GM19438 (cell line): Measurements from ENCODE around the gene GALNS.
"Not testable (repeated sequence)": the region's sequence is repeated elsewhere in the genome, so short reads cannot be mapped to it uniquely, and the experiment has no call there.

Experiments used
- ATAC-seq: cut with Tn5 transposase; IDR thresholded peaks from one replicate; pipeline ENCODE4 v1.9.1; 2021; ENCODE audit warnings: low read depth; ENCODE audit not compliant: unreplicated experiment

Gene GALNS

GRCh38 chr16:88889702-88890352 lies 33.1 kb upstream of the GALNS start:
- ATAC-seq = not testable (repeated sequence)

DNA sequence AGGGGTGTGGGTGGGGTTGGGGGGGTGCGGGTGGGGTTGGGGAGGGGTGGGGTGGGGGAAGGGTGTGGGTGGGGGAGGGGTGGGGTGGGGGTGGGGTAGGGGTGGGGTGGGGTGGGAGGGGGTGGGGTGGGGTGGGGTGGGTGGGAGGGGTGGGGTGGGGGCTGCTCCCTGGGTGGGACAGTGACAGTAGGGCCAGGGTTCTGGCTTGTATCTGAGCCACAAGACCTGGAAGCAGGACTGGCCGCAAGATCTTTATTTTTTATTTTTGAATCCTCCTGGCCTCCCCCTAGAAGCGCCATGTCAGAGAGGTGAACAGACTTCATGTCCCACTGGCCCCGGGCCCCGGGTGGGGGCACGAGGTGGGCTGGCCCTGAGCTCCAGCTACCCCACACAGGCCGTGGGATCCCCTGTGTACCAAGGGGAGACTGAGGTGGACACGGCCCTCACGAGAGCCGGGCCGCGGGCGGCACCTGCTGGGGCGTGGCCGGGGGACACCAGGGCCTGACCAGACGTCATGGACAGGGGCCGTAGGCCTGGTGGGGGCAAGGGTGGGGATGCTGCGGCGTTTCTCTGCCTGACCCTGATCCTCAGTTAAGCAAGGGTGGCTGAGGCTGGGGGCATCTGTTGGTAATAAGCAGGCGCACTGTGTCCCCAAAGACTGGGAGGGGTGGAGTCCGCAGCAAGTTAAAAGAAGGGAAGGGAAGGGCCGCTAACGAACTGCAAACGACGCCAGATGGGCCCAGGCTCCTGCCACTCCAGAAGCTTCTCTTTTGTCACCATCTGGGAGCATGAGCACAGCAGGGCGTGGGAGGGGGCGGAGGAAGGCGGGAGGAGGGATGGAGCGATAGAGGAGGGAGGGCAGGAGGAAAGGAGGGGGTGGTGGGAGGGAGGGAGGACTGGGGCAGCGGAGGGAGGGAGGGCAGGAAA lies 32.0 kb upstream of the GALNS start:
- ATAC-seq = no peak

DNA sequence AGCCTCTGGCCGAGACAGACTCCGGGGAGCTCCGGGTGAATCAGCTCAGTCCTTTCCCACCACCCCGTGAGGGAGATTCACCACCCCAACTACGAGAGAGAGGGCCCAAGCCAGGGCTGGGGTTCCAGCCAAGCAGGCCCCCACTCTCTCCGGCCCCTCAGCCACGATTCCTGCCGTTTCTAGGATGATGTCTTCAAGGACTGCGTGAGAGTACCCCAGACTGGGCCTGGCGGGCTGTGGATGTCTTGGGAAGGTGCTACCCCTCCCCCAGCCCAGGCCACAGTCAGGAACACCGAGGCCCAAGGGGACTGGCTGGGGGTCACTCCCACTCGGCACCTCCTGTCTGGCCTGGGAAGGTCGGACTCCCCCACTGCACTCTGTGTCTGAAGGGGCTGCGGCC lies 31.3 kb upstream of the GALNS start:
- no peak for ATAC-seq

DNA sequence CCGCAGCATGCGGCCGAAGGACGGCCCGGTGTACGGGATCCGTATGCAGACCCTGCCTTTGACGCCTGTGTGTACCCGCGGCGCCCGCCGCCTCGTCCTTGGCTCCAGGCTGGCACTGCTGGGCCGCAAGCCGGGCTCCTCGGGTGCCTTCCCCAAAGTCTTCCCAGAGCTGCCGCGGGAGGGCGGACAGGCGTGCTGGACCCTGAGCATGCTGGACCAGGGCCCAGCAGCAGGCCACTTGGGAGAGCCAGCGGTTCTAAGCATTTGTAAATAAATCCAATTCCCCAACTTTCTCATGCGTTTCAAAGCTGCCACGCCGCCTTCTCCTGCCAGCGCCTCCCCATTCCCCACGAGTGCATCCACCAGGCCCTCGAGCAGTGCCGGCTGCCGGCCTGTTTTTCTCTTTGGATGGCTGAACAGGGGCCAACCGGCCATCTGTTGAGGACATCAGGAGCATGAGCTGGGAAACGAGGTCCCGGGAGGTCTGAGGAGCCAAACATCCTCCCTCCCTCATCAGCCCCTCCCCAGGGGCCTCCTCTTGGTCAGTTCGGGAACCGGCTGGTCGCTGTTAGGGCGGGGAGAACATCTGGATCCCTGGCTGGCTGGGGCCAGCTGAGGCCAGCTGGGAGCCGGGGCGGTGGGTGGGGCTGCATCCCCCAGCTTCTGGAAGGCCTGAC lies 30.2 kb upstream of the GALNS start:
- no peak for ATAC-seq

- no peak for ATAC-seq
Measured at GRCh38 chr16:88886420-88886844, 29.7 kb upstream of the GALNS start.

GRCh38 chr16:88885693-88886280 lies 29.0 kb upstream of the GALNS start:
- no peak for ATAC-seq

DNA sequence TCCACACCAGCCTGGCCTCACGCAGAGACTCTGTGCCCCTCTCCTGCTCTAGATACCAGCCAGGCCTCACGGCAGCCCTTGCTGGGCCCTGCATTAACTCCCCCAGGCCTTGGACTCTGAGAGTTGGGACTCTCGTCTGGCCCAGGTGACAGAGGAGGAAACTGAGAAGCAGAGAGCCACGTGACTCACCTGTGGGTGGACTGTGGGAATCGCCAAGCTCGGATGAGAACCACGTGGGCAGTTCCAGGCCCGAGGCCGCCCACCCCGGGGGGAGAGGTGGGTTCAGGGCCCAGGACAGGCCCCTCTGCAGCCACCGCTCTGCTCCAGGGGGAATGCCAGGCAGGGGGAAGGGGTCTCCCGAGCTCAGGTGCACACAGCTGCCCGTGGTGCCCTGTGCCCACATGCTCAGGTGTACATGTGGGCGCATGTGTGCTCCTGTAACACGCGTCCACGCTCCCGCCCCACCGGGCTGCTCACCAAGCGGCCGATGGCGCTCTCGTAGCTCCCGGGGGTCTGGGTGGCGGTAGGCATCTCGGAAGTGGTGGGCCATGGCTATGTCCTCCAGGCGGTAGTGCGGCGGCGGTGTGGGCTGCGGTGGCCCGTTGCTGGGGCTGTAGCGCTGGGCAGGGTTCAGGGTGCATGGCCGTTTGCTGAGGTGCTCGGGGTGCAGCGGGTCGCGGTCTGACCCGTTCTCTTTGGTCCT lies 28.0 kb upstream of the GALNS start:
- ATAC-seq = no peak

DNA sequence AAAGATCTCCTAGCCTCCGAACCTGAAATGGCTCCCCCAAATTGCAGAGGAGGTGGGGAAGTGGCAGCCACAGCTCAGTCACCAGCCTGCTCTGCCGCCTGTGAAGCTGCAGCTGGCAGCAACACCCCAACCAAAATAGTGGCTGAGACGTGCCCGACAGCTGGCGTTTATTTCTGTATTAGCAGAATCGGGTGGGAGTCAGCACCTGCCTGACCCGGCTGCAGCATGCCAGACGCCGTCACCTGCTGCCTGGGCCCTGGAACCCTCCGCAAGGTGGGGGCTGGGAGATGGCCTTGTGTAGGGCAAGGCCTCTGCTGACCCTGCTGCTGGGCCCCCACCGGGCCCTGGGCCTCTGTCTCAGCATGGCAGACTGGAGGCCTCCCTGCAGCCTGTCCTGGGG lies 27.2 kb upstream of the GALNS start:
- ATAC-seq = no peak

DNA sequence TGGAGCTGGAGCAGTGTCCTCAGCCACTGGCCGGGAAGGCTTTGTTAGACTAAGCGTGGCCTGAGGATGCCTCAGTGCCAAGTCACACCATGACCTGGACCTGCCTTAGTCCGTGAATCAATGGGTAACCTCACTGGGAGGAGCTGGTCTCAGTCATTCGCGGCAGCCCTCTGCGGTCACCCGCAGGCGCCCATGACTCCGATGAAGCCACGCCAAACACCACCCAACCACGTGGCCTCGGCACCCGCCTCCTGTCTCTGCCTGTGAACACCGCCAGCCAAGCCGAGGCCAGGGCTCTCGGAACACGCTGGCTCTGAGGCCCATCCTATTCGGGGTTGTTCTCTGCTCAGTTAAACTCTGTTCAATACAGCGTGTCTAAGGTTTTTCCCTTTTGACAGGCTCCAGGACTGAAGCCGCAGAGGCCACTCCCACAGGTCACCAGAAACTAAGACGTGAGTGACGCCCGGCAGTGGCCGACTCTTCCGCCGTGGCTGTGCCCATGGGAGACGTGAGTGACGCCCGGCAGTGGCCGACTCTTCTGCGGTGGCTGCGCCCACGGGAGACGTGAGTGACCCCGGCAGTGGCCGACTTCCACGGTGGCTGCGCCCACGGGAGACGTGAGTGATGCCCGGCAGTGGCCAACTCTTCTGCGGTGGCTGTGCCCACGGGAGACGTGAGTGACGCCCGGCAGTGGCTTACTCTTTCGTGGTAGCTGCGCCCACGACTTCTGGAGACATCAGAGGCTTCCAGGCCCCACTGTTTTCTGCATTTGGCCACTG lies 26.6 kb upstream of the GALNS start:
- ATAC-seq = no peak

- no peak for ATAC-seq
Measured at GRCh38 chr16:88882358-88883030, 25.7 kb upstream of the GALNS start.

DNA sequence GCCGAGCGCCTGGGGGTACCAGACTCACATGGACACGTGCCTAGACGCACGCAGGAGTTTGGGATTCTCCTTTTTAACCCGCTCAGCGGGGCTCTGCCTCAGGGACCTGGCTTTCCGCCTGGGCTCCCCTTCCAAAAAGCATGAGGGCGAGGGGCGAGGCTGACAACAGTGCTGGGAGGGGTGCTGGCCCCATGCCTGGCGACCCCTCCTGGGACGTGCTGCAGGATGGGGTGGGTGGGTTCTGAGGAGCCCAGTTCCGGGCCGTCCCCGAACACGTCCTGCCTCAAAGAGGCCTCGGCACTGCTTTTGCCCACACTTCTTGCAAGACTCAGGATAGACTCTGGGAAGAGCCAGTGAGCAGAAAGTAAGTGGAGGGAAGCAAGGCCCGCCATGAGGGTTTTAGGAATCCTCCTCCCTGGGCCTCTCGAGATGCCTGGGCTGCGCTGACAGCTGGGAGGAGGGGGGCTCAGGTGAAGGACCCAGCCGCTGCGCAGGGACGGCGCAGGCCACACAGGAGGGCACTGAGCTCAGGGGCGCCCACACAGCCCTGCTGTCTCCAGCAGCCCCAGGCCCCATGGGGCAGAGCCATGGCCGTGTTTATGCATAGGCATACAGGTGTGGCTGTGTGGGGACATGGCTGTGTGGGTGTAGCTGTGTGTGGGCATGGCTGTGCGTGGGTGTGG lies 25.1 kb upstream of the GALNS start:
- ATAC-seq = no peak

GRCh38 chr16:88881007-88881615 lies 24.4 kb upstream of the GALNS start:
- ATAC-seq = no peak

DNA sequence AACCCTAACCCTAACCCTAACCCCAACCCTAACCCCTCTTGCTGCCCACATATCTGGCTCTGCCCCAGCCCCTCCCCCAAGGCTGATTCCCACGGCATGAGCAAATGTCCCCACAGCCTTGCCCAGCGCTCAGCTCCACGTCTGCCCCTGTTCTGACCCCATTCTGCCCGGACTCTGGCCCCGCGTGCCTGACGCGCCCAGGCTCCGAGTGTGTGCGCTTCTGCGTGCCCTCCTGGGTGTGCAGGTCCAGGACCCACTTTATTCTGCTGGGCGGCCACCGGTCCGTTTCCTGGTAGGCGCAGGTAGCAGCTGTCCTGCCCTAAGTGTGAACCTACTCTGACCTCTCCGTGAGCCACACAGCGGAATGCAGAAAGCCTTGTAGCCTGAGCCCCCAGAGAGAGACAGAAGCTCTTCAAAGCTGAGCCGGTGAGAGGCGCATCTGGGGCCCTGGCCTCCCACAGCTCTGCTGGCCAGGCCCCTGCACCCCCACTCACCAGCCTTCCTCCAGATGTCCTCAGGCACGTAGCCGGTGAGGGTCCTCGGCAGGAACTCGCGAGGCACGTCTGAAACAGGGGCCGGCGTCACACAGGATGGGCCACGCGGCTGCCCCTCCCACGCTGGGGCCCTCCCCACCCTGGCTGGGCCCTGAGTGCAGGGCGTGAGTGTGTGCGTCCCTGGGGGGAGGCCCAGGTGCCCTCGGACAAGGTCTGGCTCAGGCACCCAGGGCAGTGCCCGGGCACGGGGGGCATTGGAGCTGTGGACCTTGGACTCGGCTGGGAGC lies 23.7 kb upstream of the GALNS start:
- ATAC-seq = no peak

DNA sequence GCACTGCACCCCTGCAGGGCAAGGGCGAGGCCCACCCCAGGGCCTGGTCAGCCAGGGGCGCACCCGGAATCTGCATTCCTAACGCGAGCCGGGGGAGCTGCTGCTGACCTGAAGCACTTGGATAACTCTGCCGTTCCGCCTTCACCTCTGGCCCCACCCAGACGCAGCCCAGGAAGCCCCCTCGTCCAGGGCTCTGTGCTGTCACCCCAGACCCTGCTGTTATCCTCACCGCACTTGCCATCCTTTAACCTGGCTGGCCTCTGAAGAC lies 23.0 kb upstream of the GALNS start:
- ATAC-seq = no peak

DNA sequence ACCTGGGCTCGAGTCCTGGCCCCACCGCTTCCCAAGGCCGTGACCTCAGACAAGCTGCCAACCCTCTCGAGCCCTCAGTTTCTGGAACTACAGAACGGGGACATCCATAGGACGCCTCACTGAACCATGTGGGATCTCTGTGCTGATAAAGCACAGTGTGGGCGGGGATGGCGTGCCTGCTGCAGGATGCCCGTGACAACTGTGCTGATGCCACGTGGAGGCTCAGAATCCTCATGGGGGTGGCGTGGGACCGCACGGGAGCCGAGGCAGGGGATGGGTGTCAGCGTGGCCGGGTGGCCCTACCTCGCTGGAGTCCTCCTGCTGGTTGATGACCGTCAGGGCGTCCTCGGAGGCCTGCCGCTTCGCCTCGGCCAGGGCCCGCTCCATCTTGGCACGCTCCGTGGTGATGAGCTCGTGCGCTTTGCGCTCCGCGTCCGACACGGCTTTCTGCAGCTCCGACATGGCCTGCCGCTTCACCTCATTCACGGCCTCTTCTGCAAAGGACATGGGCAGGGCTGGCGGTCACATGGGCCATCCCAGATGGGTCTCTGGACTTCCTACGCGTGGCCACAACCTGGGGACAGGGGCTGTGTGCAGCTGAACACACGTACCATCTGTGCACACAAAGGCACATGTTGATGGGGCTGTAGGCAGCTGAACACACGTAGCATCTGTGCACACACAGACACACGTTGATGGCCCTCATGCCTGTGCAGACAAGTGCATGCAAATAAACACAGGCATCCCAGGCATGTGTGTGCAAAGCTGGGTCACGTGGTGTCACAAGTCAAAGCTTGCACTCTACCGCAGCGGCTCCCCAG lies 22.4 kb upstream of the GALNS start:
- no peak for ATAC-seq

DNA sequence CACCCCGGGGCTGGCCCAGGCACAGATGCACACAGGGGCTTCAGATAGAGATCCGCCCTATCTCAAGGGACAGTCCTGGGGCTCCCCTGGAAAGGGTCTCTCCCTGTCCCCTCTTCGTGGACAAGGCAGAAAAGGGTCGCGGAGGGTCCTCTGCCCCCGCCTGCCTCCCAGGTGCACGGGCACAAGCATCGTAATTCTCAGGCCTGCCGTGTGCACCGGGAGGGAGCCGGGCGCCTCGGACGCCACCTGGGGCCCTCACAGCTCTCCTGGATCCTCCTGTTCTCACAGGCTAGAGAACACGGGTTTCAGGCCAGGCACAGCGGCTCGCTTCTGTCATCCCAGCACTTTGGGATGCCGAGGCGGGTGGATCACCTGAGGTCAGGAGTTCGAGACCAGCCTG lies 21.6 kb upstream of the GALNS start:
- no peak for ATAC-seq
